Anterior cingulate cortex (tissue), 58 donors: ENCODE measurements around the gene NAV2.
"Not testable (repeated sequence)": the region's sequence is repeated elsewhere in the genome, so short reads cannot be mapped to it uniquely, and the experiment has no call there.

Experiments used
- DNase-seq, 58 donors: peaks; one replicate each; lab custom pipeline; 2025; lab: John Stamatoyannopoulos, UW

The NAV2 gene

GRCh38 chr11:20004866-20005265 is 292.2 kb downstream of the NAV2 start:
- no peak for DNase-seq

DNA sequence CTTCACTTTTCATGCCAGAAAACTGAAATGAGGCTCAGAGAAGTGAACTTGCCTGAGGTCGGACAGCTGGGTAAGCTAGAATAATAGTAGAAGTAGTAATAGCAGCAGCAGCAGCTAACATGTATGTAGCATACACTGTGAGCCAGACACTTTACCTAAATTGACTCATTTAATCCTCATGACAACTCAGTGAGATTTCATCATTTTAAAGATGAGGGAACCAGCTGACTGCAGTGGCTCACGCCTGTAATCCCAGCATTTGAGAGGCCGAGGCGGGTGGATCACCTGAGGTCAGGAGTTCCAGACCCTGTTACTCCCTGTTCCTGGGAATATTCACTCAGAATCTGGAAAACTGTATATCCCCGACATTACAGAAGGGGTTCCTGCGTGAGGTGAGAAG is 293.1 kb downstream of the NAV2 start:
- no peak for DNase-seq

- not testable (repeated sequence) for DNase-seq
Observed at GRCh38 chr11:20006618-20007017, 294.0 kb downstream of the NAV2 start.

DNA sequence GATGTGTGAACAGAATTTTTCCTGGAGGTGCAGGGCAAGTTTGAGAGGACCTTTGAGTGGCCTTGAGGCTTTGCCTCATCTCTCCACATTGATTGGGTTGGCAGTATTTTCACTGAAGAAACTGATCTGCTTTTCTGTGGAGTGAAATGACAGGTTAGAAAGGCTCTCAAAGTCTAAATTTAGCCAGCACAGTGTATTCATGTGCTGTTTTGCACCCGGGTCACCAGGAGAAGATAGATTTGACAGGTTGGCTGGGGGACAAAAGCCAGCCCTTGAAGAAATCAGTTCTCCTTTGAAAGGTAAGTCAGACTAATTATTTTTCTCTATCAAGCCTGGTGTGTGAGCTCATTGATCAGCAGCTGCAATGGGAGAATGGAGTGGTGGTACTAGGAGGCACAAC is 294.7 kb downstream of the NAV2 start:
- DNase-seq, result no peak

DNA sequence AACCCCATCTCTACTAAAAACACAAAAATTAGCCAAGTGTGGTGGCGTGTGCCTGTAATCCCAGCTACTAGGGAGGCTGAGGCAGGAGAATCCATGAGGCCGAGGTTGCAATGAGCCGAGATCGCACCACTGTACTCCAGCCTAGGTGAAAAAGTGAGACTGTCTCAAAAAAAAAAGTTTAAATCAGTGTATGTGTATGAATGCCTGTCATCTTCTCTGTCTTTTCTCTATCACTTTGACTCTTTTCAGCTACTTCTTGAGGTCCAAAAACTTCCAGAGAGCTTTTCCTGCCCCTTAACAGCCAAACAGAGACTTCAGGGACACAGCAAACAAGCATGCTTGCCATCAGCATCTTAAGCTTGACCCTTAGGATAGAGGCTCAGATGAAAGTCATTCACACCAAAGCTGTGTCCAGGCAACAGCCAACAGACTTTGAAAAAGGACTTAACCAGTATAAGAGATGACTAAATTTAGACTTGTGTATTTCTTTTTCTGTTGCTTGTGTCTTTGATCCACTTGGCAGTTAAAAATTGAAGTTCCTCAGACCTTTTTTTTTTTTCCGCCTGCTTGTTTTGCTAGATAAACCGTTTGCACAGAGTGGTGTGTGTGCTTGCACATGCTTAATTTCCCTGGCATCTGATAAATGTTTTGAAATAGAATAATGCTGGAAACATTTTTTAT is 295.7 kb downstream of the NAV2 start:
- DNase-seq, result peak in 2 of 58 donors; percentile 14 to 24

- no peak for DNase-seq
Observed at GRCh38 chr11:20008871-20009644, 296.4 kb downstream of the NAV2 start.

DNA sequence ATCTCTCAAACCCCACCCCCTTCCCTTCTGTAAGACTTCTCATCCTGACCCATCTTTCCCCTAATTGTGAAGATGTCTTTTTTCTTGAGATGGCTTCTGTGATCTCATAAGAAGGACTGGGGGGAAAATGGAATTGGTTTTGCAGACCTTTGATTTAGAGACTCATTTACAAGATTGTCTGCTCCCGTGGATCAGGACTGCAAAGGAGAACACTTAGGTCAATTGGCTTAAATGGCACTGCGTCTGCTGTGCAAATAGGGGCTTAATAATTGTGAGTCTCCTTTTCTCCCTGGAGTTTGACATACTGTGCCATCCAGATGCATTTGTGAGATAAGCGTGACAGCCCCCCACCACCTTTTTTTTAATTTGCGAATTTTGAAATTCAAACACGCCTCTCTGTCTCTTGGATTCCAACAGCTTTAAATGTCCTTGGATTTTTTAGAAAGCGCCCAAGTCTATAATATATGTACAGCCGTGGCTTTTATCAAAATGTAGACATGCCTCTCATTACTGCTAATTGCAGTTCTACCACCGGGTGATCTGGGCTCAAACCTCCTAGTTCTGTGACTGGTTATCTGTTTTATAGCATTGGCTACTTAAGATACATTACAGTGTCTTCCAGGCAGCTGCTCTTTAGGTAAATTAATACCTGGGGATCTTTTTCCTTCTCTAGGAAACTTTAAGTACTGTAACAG is 297.7 kb downstream of the NAV2 start:
- no peak for DNase-seq

DNA sequence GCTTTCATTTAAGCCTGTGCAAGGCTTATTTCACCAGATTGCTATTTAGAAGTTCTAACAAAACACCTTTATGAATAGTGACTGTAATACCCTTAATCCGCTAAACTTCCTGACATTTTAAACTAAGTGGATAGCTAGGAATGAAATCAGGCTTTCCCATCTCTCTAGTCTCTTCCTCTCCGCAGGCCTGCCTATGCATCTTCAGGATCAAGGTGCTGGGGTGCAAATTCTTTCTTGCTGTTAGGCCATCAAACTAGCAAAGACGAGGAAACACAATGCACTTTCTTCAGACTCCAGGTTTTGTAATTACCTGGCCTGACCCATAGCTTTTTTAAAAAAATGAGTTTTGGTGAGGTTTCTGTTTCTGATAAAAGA is 298.2 kb downstream of the NAV2 start:
- no peak for DNase-seq

DNA sequence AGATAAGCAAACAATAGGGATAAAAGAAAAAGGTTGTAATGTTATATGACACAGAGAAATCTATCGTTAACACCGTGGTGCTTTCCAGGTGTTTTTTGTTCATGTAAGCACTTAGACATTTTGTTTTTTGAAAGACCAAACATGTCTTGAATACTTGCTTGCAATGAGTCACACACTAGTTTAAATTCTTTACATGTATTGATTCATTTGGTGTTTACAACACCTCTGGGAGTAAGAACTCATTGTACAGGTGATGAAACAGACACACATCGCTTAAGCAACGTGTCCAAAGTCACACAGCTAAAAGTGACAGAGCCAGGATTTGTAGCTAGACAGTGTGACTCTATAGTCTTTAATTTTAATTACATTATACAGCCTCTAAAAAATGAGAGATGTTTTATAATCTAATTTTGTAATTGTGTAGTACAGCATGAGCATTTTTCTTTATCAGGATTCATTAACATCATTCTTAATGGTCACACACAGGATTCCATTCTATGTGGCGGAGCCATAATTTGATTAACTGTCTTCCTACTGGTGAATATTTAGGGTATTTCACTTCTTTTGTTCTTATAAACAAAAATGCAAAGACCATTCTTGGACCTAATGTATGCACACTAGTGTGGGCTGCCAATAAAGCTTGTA is 298.8 kb downstream of the NAV2 start:
- DNase-seq, result no peak

GRCh38 chr11:20013346-20014066 is 300.9 kb downstream of the NAV2 start:
- no peak for DNase-seq

GRCh38 chr11:20014067-20014402 is 301.4 kb downstream of the NAV2 start:
- no peak for DNase-seq

- no peak for DNase-seq
Observed at GRCh38 chr11:20015101-20015500, 302.5 kb downstream of the NAV2 start.

GRCh38 chr11:20015529-20016427 is 303.1 kb downstream of the NAV2 start:
- no peak for DNase-seq

- DNase-seq, result no peak
Observed at GRCh38 chr11:20016526-20016925, 303.9 kb downstream of the NAV2 start.

GRCh38 chr11:20017320-20017719 is 304.7 kb downstream of the NAV2 start:
- DNase-seq, result no peak

DNA sequence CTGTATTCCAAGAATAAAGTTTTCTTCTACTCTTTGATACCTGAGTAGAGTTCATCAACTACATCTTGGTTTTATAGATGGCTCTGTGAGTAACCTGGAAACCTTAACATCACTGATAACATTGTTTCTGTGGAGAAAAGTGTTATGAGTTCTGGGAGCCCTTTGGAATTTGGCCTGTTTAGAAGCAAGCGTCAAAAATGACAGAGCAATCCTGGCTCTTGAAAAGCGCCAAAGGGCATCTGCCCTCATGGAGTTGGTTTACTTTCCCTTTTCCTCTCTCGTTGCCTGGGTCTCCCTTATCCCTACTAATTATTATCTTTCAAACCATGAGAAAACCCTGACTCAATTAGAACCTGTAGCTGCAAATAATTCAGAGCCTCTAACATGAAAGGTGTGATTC is 307.6 kb downstream of the NAV2 start:
- no peak for DNase-seq

GRCh38 chr11:20020716-20021115 is 308.1 kb downstream of the NAV2 start:
- DNase-seq, result no peak

- no peak for DNase-seq
Observed at GRCh38 chr11:20021212-20021611, 308.6 kb downstream of the NAV2 start.

- DNase-seq, result no peak
Observed at GRCh38 chr11:20021771-20022362, 309.2 kb downstream of the NAV2 start.
